NCI-H2029 treated with DMSO at 0.1 percent for 48 hours (cell line): ENCODE measurements around the gene PRTG.
"Not testable (repeated sequence)": the region's sequence is repeated elsewhere in the genome, so short reads cannot be mapped to it uniquely, and the experiment has no call there.

Experiments used
- DNase-seq: peaks from one replicate; lab custom pipeline; 2025; lab: John Stamatoyannopoulos, UW

The PRTG gene

GRCh38 chr15:55696221-55696620 lies 46.7 kb downstream of the PRTG start:
- DNase-seq: no peak

- DNase-seq: no peak
These were observed 47.5 kb downstream of the PRTG start for GRCh38 chr15:55695432-55695831.

GRCh38 chr15:55694652-55695150 lies 48.3 kb downstream of the PRTG start:
- no peak for DNase-seq

GRCh38 chr15:55693116-55693515 lies 49.8 kb downstream of the PRTG start:
- DNase-seq: not testable (repeated sequence)

GRCh38 chr15:55687792-55688191 lies 55.2 kb downstream of the PRTG start:
- no peak for DNase-seq

- DNase-seq: no peak
These were observed 57.7 kb downstream of the PRTG start for GRCh38 chr15:55685286-55685685.

GRCh38 chr15:55683376-55683775 lies 59.6 kb downstream of the PRTG start:
- no peak for DNase-seq

GRCh38 chr15:55681631-55682030 lies 61.3 kb downstream of the PRTG start:
- DNase-seq: no peak

- no peak for DNase-seq
These were observed 66.4 kb downstream of the PRTG start for GRCh38 chr15:55676507-55676906.

GRCh38 chr15:55673287-55673686 lies 69.7 kb downstream of the PRTG start:
- no peak for DNase-seq

GRCh38 chr15:55669270-55669669 lies 73.7 kb downstream of the PRTG start:
- DNase-seq: no peak

GRCh38 chr15:55665605-55666227 lies 77.2 kb downstream of the PRTG start:
- DNase-seq: no peak

GRCh38 chr15:55661428-55661827 lies 81.5 kb downstream of the PRTG start:
- no peak for DNase-seq

GRCh38 chr15:55660153-55660552 lies 82.8 kb downstream of the PRTG start:
- no peak for DNase-seq

- DNase-seq: no peak
These were observed 83.5 kb downstream of the PRTG start for GRCh38 chr15:55659481-55659880.

- DNase-seq: no peak
These were observed 84.1 kb downstream of the PRTG start for GRCh38 chr15:55658886-55659285.

- DNase-seq: no peak
These were observed 88.4 kb downstream of the PRTG start for GRCh38 chr15:55654561-55655031.

GRCh38 chr15:55652909-55653495 lies 90.0 kb downstream of the PRTG start:
- no peak for DNase-seq

- no peak for DNase-seq
These were observed 90.6 kb downstream of the PRTG start for GRCh38 chr15:55652359-55652758.

GRCh38 chr15:55649058-55649423 lies 93.9 kb downstream of the PRTG start:
- no peak for DNase-seq

GRCh38 chr15:55638764-55639163 lies 104.2 kb downstream of the PRTG start:
- no peak for DNase-seq

GRCh38 chr15:55637086-55637485 lies 105.9 kb downstream of the PRTG start:
- DNase-seq: no peak

- no peak for DNase-seq
These were observed 109.2 kb downstream of the PRTG start for GRCh38 chr15:55633731-55634130.

GRCh38 chr15:55632434-55632833 lies 110.5 kb downstream of the PRTG start:
- no peak for DNase-seq
